PC-9 (cell line): ENCODE data around the gene DTD2.

Source experiments
- EZH2 ChIP-seq: fragments of 200-600 bp; sonication (generic); IDR thresholded peaks from 2 replicates; pipeline ENCODE4 v1.8.0; 2017; ENCODE audit warnings: antibody characterized with exemption, low read depth
- TF ChIP-seq, protein P1 (sequence below): fragments of 200-600 bp; sonication (generic); conservative IDR thresholded peaks from 2 replicates; pipeline ENCODE4 v1.6.1; 2017; ENCODE audit warnings: mixed run types, antibody characterized with exemption, mild to moderate bottlenecking, moderate library complexity

DNA sequence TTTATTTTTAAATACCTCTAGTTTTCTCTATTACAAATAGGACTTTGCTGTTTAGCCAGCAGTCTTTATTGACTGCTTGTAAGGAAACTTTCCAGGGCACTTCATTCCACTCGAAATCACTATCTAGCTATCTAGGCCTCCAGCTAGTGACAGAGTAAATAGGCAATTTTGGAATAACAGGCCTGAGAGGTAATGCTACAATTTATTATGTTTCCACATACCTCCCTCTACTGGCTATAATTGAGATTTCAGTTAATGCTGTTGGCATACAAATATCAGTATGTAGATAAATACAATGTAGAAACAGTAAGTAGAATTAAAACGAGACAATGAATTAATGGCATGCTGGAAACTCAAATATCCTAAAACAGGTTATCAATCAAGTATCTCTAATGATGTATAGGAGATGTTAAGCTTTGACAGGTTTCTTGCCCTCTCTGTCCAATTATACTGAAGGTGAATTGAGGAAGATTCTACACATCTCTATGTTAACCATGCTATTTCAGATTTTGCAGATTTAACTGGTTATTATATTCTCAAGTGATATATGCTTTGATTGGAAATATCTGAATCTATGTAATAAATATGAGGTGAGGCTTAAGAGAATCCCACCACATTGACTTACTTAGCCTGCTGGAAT is 7.2 kb downstream of the DTD2 start:
- TF ChIP-seq, protein P1, sequence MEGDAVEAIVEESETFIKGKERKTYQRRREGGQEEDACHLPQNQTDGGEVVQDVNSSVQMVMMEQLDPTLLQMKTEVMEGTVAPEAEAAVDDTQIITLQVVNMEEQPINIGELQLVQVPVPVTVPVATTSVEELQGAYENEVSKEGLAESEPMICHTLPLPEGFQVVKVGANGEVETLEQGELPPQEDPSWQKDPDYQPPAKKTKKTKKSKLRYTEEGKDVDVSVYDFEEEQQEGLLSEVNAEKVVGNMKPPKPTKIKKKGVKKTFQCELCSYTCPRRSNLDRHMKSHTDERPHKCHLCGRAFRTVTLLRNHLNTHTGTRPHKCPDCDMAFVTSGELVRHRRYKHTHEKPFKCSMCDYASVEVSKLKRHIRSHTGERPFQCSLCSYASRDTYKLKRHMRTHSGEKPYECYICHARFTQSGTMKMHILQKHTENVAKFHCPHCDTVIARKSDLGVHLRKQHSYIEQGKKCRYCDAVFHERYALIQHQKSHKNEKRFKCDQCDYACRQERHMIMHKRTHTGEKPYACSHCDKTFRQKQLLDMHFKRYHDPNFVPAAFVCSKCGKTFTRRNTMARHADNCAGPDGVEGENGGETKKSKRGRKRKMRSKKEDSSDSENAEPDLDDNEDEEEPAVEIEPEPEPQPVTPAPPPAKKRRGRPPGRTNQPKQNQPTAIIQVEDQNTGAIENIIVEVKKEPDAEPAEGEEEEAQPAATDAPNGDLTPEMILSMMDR, result peak; percentile 69
- TF ChIP-seq EZH2, result no peak
